ENCODE results near the gene MYO10. TPM values are rescaled to one million over a fixed set of nuclear protein-coding genes. Genes with fewer than 3 reads are reported as not detected.
A peak's percentile ranks its signal among the peaks of the same experiment; 100 is the strongest.

The MYO10 gene
- total RNA-seq, 2 donors from 2014 or later = 40.0 to 89.2 TPM

DNA sequence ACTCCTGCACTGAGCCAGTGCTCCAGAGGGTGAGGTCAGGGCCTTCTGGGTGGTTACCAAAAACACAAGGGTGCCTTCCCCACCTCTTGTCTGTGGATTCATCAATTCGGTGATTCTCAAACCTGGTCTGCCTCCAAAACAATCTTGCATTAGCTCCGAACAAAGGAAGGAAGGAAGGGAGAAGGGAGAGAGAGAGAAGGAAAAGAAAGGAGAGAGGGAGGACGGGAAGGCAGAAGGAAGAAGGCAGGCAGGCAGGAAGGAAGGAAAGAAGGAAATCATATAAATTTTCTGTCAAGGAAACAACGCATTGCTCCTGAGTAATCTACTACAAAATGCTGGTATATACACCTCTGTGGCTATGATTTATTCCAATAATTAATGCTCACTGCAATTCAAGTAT is 39.3 kb downstream of the MYO10 start:
- H3K4me1 ChIP-seq (ENCODE audit: control insufficient read depth, insufficient read depth, low read length) = peaks cover 32% of the 10 kb centered on the region
- peaks cover 8% of the 10 kb centered on the region for H3K36me3 ChIP-seq (ENCODE audit: control insufficient read depth, insufficient read depth, low read length)
- peak overlapping the region; percentile 60 for H3K27ac Mint-ChIP-seq
- H3K36me3 Mint-ChIP-seq (ENCODE audit: low read depth) = no peaks in the 10 kb centered on the region
- no peak overlapping the region for H3K4me3 Mint-ChIP-seq
- 72 to 90% methylated on average over 2 to 4 of the region's 4 CpGs for WGBS, 2 experiments (ENCODE audit: insufficient coverage in 1 of 2, insufficient read length in 1 of 2)
- no peaks in the 10 kb centered on the region for H3K27me3 Mint-ChIP-seq (ENCODE audit: insufficient read depth)
- no peak overlapping the region for H3K9ac ChIP-seq (ENCODE audit: extremely low read depth, low read length, poor library complexity, severe bottlenecking)
- H3K9me3 Mint-ChIP-seq = no peaks in the 10 kb centered on the region
- no peaks in the 10 kb centered on the region for H3K9me3 ChIP-seq (ENCODE audit: control insufficient read depth, low read length)
- peak overlapping the region; percentile 21 for H3K4me3 ChIP-seq (ENCODE audit: low read length)
- H3K27ac ChIP-seq (ENCODE audit: low read depth, low read length) = no peak overlapping the region
- TF ChIP-seq, protein P1, sequence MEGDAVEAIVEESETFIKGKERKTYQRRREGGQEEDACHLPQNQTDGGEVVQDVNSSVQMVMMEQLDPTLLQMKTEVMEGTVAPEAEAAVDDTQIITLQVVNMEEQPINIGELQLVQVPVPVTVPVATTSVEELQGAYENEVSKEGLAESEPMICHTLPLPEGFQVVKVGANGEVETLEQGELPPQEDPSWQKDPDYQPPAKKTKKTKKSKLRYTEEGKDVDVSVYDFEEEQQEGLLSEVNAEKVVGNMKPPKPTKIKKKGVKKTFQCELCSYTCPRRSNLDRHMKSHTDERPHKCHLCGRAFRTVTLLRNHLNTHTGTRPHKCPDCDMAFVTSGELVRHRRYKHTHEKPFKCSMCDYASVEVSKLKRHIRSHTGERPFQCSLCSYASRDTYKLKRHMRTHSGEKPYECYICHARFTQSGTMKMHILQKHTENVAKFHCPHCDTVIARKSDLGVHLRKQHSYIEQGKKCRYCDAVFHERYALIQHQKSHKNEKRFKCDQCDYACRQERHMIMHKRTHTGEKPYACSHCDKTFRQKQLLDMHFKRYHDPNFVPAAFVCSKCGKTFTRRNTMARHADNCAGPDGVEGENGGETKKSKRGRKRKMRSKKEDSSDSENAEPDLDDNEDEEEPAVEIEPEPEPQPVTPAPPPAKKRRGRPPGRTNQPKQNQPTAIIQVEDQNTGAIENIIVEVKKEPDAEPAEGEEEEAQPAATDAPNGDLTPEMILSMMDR (conservative IDR thresholded peaks at IDR 0.05) = no peak
- DNase-seq = no peak
- H3K27me3 ChIP-seq (ENCODE audit: control insufficient read depth, insufficient read depth, low read length, poor library complexity, severe bottlenecking) = no peaks in the 10 kb centered on the region
- H3K4me1 Mint-ChIP-seq = peaks cover 65% of the 10 kb centered on the region

DNA sequence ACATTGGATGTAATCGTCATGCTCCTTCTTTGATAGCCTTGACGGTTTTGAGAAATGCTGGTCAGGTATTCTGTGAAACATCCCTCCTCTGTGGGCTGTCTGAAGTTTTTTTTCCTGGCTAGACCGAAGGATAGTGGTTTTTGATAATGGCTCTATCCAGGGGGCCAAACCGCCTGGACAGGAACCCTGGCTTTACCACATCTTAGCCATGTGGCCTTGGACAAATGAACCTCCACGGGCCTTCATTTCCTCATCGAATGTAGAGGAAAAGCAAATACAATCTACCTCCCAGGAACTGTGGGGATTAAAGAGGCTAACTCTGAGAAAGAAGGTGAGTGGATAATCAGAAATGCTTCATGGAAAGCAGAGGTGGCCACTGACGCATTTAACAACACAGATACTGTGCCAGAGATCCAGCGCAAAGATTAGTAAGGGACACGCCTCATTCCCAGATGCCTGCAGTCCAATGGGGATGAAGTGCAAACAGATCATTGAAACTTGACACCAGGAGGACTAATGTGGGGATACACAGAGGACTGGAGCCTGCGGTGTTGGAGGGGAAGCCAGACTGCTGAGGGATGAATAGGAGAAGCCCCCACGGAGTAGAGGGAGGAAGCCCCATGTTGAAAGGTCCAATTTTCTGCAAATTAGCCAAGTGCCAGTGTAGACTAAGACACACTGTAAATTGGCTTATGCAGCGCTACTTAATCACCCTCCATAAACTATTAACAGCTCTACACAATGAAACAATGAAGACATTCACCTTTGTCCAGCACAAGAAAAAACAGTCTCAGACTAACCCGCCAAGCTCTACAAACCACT is 41.6 kb downstream of the MYO10 start:
- 78 to 82% methylated on average over 8 to 13 of the region's 13 CpGs for WGBS, 2 experiments (ENCODE audit: insufficient coverage in 1 of 2, insufficient read length in 1 of 2)
- H3K9ac ChIP-seq (ENCODE audit: extremely low read depth, low read length, poor library complexity, severe bottlenecking) = no peak overlapping the region
- H3K9me3 ChIP-seq (ENCODE audit: control insufficient read depth, low read length) = no peaks in the 10 kb centered on the region
- H3K9me3 Mint-ChIP-seq = no peaks in the 10 kb centered on the region
- peaks cover 66% of the 10 kb centered on the region for H3K4me1 Mint-ChIP-seq
- peak overlapping the region; percentile 18 for H3K4me3 Mint-ChIP-seq
- no peak overlapping the region for H3K4me3 ChIP-seq (ENCODE audit: low read length)
- peak overlapping the region; percentile 61 for H3K27ac Mint-ChIP-seq
- TF ChIP-seq, protein P1 (conservative IDR thresholded peaks at IDR 0.05) = no peak
- no peaks in the 10 kb centered on the region for H3K27me3 ChIP-seq (ENCODE audit: control insufficient read depth, insufficient read depth, low read length, poor library complexity, severe bottlenecking)
- H3K27me3 Mint-ChIP-seq (ENCODE audit: insufficient read depth) = no peaks in the 10 kb centered on the region
- DNase-seq = peak; percentile 62
- H3K4me1 ChIP-seq (ENCODE audit: control insufficient read depth, insufficient read depth, low read length) = peaks cover 27% of the 10 kb centered on the region
- peak overlapping the region; percentile 61 for H3K27ac ChIP-seq (ENCODE audit: low read depth, low read length)
- no peaks in the 10 kb centered on the region for H3K36me3 Mint-ChIP-seq (ENCODE audit: low read depth)
- peaks cover 8% of the 10 kb centered on the region for H3K36me3 ChIP-seq (ENCODE audit: control insufficient read depth, insufficient read depth, low read length)

GRCh38 chr5:16891033-16891432 is 45.1 kb downstream of the MYO10 start:
- Histone ChIP-seq H3K27me3 (ENCODE audit: control insufficient read depth, insufficient read depth, low read length, poor library complexity, severe bottlenecking) (no peaks in the 10 kb centered on the region), H3K4me3 (ENCODE audit: low read length) (no peak overlapping the region), H3K9ac (ENCODE audit: extremely low read depth, low read length, poor library complexity, severe bottlenecking) (no peak overlapping the region), H3K27ac (ENCODE audit: low read depth, low read length) (no peak overlapping the region), H3K36me3 (ENCODE audit: control insufficient read depth, insufficient read depth, low read length) (peaks cover 9% of the 10 kb centered on the region), H3K4me1 (ENCODE audit: control insufficient read depth, insufficient read depth, low read length) (peaks cover 18% of the 10 kb centered on the region), H3K9me3 (ENCODE audit: control insufficient read depth, low read length) (no peaks in the 10 kb centered on the region)
- peaks cover 59% of the 10 kb centered on the region for H3K4me1 Mint-ChIP-seq
- 92 to 93% methylated on average over 5 to 8 of the region's 8 CpGs for WGBS, 2 experiments (ENCODE audit: insufficient coverage in 1 of 2, insufficient read length in 1 of 2)
- DNase-seq = no peak
- H3K27me3 Mint-ChIP-seq (ENCODE audit: insufficient read depth) = no peaks in the 10 kb centered on the region
- no peak overlapping the region for H3K4me3 Mint-ChIP-seq
- H3K36me3 Mint-ChIP-seq (ENCODE audit: low read depth) = peaks cover 2% of the 10 kb centered on the region
- no peaks in the 10 kb centered on the region for H3K9me3 Mint-ChIP-seq
- H3K27ac Mint-ChIP-seq = no peak overlapping the region
- TF ChIP-seq, protein P1 (conservative IDR thresholded peaks at IDR 0.05) = no peak

All from endodermal cell (in vitro differentiated cells).